ENCODE data around the gene LPIN1. TPM values are rescaled to one million over a fixed set of nuclear protein-coding genes. Genes with fewer than 3 reads are reported as not detected.

LPIN1 gene
- total RNA-seq, 1 donor from 2014 or later = 43.0 TPM

- Histone ChIP-seq H3K9me3 (replicated peaks) (peaks cover 5% of the 10 kb centered on the region), H3K4me1 (peaks cover 23% of the 10 kb centered on the region), H3K27ac (replicated peaks) (no peak overlapping the region), H3K27me3 (ENCODE audit: low read depth) (no peaks in the 10 kb centered on the region), H3K36me3 (no peaks in the 10 kb centered on the region), H3K4me3 (no peak overlapping the region)
- DNase-seq = no peak
- no peak for TF ChIP-seq CTCF (IDR thresholded peaks at IDR 0.05; ENCODE audit: borderline replicate concordance)
- intact Hi-C loops (cut with micrococcal nuclease) = loop anchor here (10.0 kb wide), 1 partner anchor 1144 kb away; no protein-coding TSS in a partner anchor
Observed at GRCh38 chr2:11861044-11861443, 114.6 kb downstream of the LPIN1 start.

- no peaks in the 10 kb centered on the region for H3K36me3 ChIP-seq
- H3K27ac ChIP-seq (replicated peaks) = no peak overlapping the region
- H3K9me3 ChIP-seq (replicated peaks) = peaks cover 5% of the 10 kb centered on the region
- no peaks in the 10 kb centered on the region for H3K27me3 ChIP-seq (ENCODE audit: low read depth)
- no peak for DNase-seq
- H3K4me3 ChIP-seq = no peak overlapping the region
- H3K4me1 ChIP-seq = peaks cover 16% of the 10 kb centered on the region
- TF ChIP-seq CTCF (IDR thresholded peaks at IDR 0.05; ENCODE audit: borderline replicate concordance) = no peak
- intact Hi-C loops (cut with micrococcal nuclease) = loop anchor here (10.0 kb wide), 1 partner anchor 1143 kb away; no protein-coding TSS in a partner anchor
Observed at GRCh38 chr2:11862049-11862448, 115.6 kb downstream of the LPIN1 start.

GRCh38 chr2:11863103-11863502, 116.7 kb downstream of the LPIN1 start:
- peaks cover 11% of the 10 kb centered on the region for H3K9me3 ChIP-seq (replicated peaks)
- intact Hi-C loops (cut with micrococcal nuclease) = loop anchor here (10.0 kb wide), 1 partner anchor 1142 kb away; no protein-coding TSS in a partner anchor
- peaks cover 16% of the 10 kb centered on the region for H3K4me1 ChIP-seq
- peak overlapping the region; percentile 65 for H3K27ac ChIP-seq (replicated peaks)
- no peak for TF ChIP-seq CTCF (IDR thresholded peaks at IDR 0.05; ENCODE audit: borderline replicate concordance)
- no peaks in the 10 kb centered on the region for H3K36me3 ChIP-seq
- no peaks in the 10 kb centered on the region for H3K27me3 ChIP-seq (ENCODE audit: low read depth)
- DNase-seq = no peak
- H3K4me3 ChIP-seq = no peak overlapping the region

- no peaks in the 10 kb centered on the region for H3K27me3 ChIP-seq (ENCODE audit: low read depth)
- H3K4me3 ChIP-seq = peak overlapping the region; percentile 32
Observed at GRCh38 chr2:11863513-11864328, 117.3 kb downstream of the LPIN1 start.

GRCh38 chr2:11864724-11865123, 118.3 kb downstream of the LPIN1 start:
- intact Hi-C loops (cut with micrococcal nuclease) = loop anchor here (10.0 kb wide), 1 partner anchor 1140 kb away; no protein-coding TSS in a partner anchor
- H3K27ac ChIP-seq (replicated peaks) = peak overlapping the region; percentile 65

More at GRCh38 chr2:11863513-11864328, 117.3 kb downstream of the LPIN1 start:
- Histone ChIP-seq H3K4me1 (peaks cover 16% of the 10 kb centered on the region), H3K9me3 (replicated peaks) (peaks cover 8% of the 10 kb centered on the region), H3K27ac (replicated peaks) (peak overlapping the region; percentile 65), H3K36me3 (no peaks in the 10 kb centered on the region)
- peak; percentile 81 for DNase-seq
- intact Hi-C loops (cut with micrococcal nuclease) = loop anchor here (10.0 kb wide), 1 partner anchor 1141 kb away; no protein-coding TSS in a partner anchor
- peak; percentile 97 for TF ChIP-seq CTCF (IDR thresholded peaks at IDR 0.05; ENCODE audit: borderline replicate concordance)

More at GRCh38 chr2:11864724-11865123, 118.3 kb downstream of the LPIN1 start:
- H3K27me3 ChIP-seq (ENCODE audit: low read depth) = no peaks in the 10 kb centered on the region
- no peak overlapping the region for H3K4me3 ChIP-seq
- H3K4me1 ChIP-seq = peaks cover 16% of the 10 kb centered on the region
- TF ChIP-seq CTCF (IDR thresholded peaks at IDR 0.05; ENCODE audit: borderline replicate concordance) = no peak
- DNase-seq = no peak
- no peaks in the 10 kb centered on the region for H3K36me3 ChIP-seq
- H3K9me3 ChIP-seq (replicated peaks) = peaks cover 7% of the 10 kb centered on the region

All from left ventricle myocardium inferior (tissue), 1 donor.